ENCODE results near the gene CLBA1. TPM values are rescaled to one million over a fixed set of nuclear protein-coding genes. Genes with fewer than 3 reads are reported as not detected.

The CLBA1 gene
- total RNA-seq, 4 donors from 2014 or later, result 1.3 to 11.1 (median 10.1) TPM; not detected in 1

- DNase-seq, result no peak
- no peak overlapping the region for H3K27ac ChIP-seq
- TF ChIP-seq POLR2A (IDR thresholded peaks at IDR 0.05) (no peak), CTCF (IDR thresholded peaks at IDR 0.05) (no peak)
- no peaks in the 10 kb centered on the region for H3K4me1 ChIP-seq
- H3K4me3 ChIP-seq, result no peak overlapping the region
- H3K36me3 ChIP-seq, result no peaks in the 10 kb centered on the region
- intact Hi-C loops (cut with DNase I; ENCODE audit: low total_unique reads), result no loop called here
- H3K27me3 ChIP-seq, result no peaks in the 10 kb centered on the region
- no peaks in the 10 kb centered on the region for H3K9me3 ChIP-seq
These were observed 31.5 kb upstream of the CLBA1 start for GRCh38 chr14:104953896-104954656.

- Histone ChIP-seq H3K27me3 (no peaks in the 10 kb centered on the region), H3K4me3 (no peak overlapping the region), H3K27ac (no peak overlapping the region), H3K4me1 (no peaks in the 10 kb centered on the region), H3K36me3 (no peaks in the 10 kb centered on the region), H3K9me3 (no peaks in the 10 kb centered on the region)
- DNase-seq, result no peak
- TF ChIP-seq CTCF (IDR thresholded peaks at IDR 0.05) (no peak), POLR2A (IDR thresholded peaks at IDR 0.05) (no peak)
- intact Hi-C loops (cut with DNase I; ENCODE audit: low total_unique reads), result no loop called here
These were observed 30.7 kb upstream of the CLBA1 start for GRCh38 chr14:104954746-104955395.

GRCh38 chr14:104955396-104955770 lies 30.2 kb upstream of the CLBA1 start:
- Histone ChIP-seq H3K4me3 (no peak overlapping the region), H3K27ac (no peak overlapping the region), H3K36me3 (no peaks in the 10 kb centered on the region), H3K9me3 (no peaks in the 10 kb centered on the region), H3K27me3 (no peaks in the 10 kb centered on the region), H3K4me1 (no peaks in the 10 kb centered on the region)
- TF ChIP-seq CTCF (IDR thresholded peaks at IDR 0.05) (no peak), POLR2A (IDR thresholded peaks at IDR 0.05) (no peak)
- intact Hi-C loops (cut with DNase I; ENCODE audit: low total_unique reads), result no loop called here
- DNase-seq, result no peak

GRCh38 chr14:104956290-104956890 lies 29.2 kb upstream of the CLBA1 start:
- TF ChIP-seq POLR2A (IDR thresholded peaks at IDR 0.05), result no peak
- TF ChIP-seq CTCF (IDR thresholded peaks at IDR 0.05), result no peak
- Histone ChIP-seq H3K27ac (no peak overlapping the region), H3K4me3 (no peak overlapping the region), H3K27me3 (no peaks in the 10 kb centered on the region), H3K4me1 (no peaks in the 10 kb centered on the region), H3K9me3 (no peaks in the 10 kb centered on the region), H3K36me3 (no peaks in the 10 kb centered on the region)
- intact Hi-C loops (cut with DNase I; ENCODE audit: low total_unique reads), result no loop called here
- DNase-seq, result no peak

Measured in uterus (tissue), 4 donors.